Activated naive CD4-positive, alpha-beta T cell treated with anti-CD3 and anti-CD28 coated beads, Interleukin-2, amount 50 U/mL, for 24 hours (primary cell): ENCODE data around the gene IER5L.
A peak's percentile ranks its signal among the peaks of the same experiment; 100 is the strongest.
"Not testable (repeated sequence)": the region's sequence is repeated elsewhere in the genome, so short reads cannot be mapped to it uniquely, and the experiment has no call there.

Experiments used
- H3K27ac Mint-ChIP-seq: one replicate; pipeline ENCODE4 v1.8.0; 2021; ENCODE audit warnings: mild to moderate bottlenecking, mixed read lengths
- H3K27me3 Mint-ChIP-seq: one replicate; pipeline ENCODE4 v1.8.0; 2021; ENCODE audit warnings: mixed read lengths
- H3K36me3 Mint-ChIP-seq: one replicate; pipeline ENCODE4 v1.8.0; 2021; ENCODE audit warnings: mixed read lengths
- H3K4me1 Mint-ChIP-seq: one replicate; pipeline ENCODE4 v1.8.0; 2021; ENCODE audit warnings: mixed read lengths
- H3K4me3 Mint-ChIP-seq: one replicate; pipeline ENCODE4 v1.8.0; 2021; ENCODE audit warnings: mild to moderate bottlenecking, mixed read lengths
- H3K9me3 Mint-ChIP-seq: one replicate; pipeline ENCODE4 v1.8.0; 2021; ENCODE audit warnings: mixed read lengths

Gene IER5L

DNA sequence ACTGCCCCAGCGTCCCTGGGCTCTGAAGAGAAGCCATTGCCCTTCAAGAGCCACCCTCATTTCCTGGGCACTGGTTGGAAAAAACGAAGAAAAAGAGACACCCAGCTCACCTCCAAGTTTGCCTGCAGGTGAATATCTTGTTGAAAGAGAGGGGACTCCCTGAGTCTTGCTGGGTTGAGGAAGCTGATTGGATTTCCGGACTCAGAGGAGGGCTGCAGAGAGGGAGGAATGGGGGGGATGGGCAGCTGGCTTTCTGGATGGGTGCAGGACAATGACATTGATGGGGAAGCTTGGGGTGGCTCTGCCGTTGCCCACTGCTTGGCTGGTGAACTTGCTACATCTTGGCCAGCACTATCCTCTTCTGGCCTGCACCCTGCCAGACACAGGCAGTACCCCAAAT lies 31.0 kb upstream of the IER5L start:
- Mint-ChIP-seq H3K27me3 (no peaks in the 10 kb centered on the region), H3K4me3 (peak overlapping the region; percentile 69), H3K36me3 (no peaks in the 10 kb centered on the region), H3K27ac (peak overlapping the region; percentile 55), H3K9me3 (no peaks in the 10 kb centered on the region), H3K4me1 (peaks cover 31% of the 10 kb centered on the region)

DNA sequence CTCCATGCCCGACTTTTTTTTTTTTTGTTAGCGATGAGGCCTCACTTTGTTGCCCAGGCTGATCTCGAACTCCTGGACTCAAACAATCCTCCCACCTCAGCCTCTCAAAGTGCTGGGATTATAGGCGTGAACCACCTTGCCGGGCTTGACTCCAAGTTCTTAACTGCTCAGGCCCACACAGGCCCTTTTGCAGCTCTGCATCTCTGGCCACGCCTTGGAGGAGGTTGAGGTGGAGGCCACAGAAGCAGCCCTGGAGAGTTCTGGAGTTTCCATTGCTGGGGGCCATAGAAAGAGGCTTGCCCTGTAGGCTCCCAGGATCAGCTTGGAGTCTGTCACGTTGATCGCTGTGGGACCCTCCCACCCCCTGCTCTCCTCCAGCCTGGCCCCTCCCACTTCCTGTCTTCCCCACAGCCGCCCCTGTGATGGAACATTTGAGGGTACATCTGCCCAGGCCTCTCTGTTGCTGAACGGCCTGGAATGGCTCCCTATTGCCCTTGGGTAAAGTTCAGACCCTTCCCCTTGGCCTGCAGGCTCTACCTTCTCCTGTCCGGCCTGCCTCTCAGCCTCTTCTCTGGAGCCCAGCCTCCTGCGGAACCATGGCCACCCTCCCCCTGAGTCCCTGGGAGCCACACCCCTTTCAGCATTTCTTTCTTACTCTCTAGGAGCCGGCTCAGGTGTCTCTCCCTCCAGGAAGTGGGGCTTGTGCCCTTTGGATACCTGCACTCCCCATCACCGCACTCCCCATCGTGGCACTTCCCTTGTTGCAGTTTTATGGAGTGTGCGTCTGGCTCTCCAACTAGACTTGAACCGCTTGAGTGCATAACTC lies 30.4 kb upstream of the IER5L start:
- Mint-ChIP-seq H3K9me3 (no peaks in the 10 kb centered on the region), H3K4me1 (peaks cover 31% of the 10 kb centered on the region)

DNA sequence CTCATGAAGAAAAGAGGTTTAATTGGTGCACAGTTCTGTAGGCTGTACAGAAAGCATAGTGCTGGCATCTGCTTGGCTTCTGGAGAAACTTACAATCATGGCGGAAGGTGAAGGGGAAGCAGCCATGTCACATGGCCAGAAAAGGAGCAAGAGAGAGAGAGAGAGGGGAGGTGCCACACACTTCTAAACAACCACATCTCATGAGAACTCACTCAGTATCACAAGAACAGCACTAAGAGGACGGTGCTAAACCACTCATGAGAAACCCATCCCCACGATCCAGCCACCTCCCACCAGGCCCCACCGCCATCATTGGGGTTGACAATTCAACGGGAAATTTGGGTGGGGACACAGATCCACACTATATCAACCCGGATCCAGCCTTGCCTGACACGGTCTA lies 28.8 kb upstream of the IER5L start:
- no peak overlapping the region for H3K4me3 Mint-ChIP-seq
- peak overlapping the region; percentile 88 for H3K27ac Mint-ChIP-seq
- H3K9me3 Mint-ChIP-seq = no peaks in the 10 kb centered on the region
- H3K27me3 Mint-ChIP-seq = no peaks in the 10 kb centered on the region
- peaks cover 31% of the 10 kb centered on the region for H3K4me1 Mint-ChIP-seq
- H3K36me3 Mint-ChIP-seq = no peaks in the 10 kb centered on the region

More for the DNA sequence above, 30.4 kb upstream of the IER5L start:
- Mint-ChIP-seq H3K36me3 (no peaks in the 10 kb centered on the region), H3K4me3 (peak overlapping the region; percentile 69), H3K27ac (peak overlapping the region; percentile 51), H3K27me3 (no peaks in the 10 kb centered on the region)

DNA sequence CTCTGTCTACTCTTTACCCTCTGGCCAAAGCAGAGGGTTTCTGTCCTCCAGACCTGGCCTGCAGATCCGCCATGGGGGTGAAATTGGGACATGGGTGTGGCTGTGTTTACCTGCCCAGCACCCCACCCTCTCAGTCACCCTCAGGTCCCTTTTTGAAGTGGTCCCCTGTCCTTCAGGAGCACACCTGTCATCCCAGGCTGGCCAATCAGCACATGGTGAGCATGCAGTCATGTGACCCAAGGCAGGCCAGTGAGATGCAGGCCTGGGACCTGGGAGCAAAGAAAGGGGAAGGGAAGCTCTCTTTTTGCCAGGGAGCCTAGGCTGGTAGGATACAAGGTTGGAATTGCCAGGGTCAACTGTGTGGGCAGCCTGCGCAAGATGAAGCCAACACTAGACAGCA lies 28.3 kb upstream of the IER5L start:
- Mint-ChIP-seq H3K9me3 (no peaks in the 10 kb centered on the region), H3K4me3 (no peak overlapping the region), H3K27me3 (no peaks in the 10 kb centered on the region), H3K4me1 (peaks cover 31% of the 10 kb centered on the region), H3K27ac (no peak overlapping the region), H3K36me3 (no peaks in the 10 kb centered on the region)

DNA sequence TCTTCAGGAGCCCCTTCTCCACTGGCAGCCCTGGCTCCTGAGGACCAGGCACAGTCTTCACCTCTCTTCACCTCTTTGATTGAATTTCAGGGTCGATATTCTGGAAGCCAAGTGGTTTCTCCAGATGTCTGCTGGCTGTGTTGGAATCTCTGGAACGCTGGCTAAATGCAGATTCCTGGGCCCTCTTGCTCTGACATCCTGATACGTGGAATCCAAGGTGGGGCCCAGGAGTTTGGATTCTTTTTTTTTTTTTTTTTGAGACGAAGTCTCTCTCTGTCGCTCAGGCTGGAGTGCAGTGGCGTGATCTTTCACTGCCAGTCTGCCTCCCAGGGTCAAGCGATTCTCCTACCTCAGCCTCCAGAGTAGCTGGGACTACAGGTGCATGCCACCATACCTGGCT lies 26.8 kb upstream of the IER5L start:
- Mint-ChIP-seq H3K4me3 (no peak overlapping the region), H3K27ac (no peak overlapping the region), H3K36me3 (no peaks in the 10 kb centered on the region), H3K27me3 (no peaks in the 10 kb centered on the region), H3K4me1 (peaks cover 31% of the 10 kb centered on the region), H3K9me3 (no peaks in the 10 kb centered on the region)

DNA sequence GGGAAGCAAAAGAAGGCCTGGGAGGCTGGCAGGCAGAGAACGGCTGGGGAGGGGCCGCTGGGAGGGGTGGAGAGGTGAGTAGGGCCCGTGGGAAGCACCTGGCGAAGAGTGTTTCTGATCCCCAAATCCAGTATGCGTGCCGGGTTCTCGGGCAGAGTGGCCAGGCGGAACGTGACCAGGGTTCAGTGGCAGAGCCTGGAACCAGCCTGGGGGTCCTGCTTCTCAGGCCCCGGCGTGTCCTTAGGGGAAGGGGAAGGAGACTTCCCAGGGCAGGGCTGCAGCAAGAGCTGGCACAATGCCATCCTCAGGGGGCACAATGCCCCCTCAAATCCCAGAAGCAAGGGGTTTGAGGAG lies 25.5 kb upstream of the IER5L start:
- H3K4me3 Mint-ChIP-seq = no peak overlapping the region
- H3K27ac Mint-ChIP-seq = no peak overlapping the region
- no peaks in the 10 kb centered on the region for H3K9me3 Mint-ChIP-seq
- H3K4me1 Mint-ChIP-seq = peaks cover 22% of the 10 kb centered on the region
- no peaks in the 10 kb centered on the region for H3K27me3 Mint-ChIP-seq
- no peaks in the 10 kb centered on the region for H3K36me3 Mint-ChIP-seq

DNA sequence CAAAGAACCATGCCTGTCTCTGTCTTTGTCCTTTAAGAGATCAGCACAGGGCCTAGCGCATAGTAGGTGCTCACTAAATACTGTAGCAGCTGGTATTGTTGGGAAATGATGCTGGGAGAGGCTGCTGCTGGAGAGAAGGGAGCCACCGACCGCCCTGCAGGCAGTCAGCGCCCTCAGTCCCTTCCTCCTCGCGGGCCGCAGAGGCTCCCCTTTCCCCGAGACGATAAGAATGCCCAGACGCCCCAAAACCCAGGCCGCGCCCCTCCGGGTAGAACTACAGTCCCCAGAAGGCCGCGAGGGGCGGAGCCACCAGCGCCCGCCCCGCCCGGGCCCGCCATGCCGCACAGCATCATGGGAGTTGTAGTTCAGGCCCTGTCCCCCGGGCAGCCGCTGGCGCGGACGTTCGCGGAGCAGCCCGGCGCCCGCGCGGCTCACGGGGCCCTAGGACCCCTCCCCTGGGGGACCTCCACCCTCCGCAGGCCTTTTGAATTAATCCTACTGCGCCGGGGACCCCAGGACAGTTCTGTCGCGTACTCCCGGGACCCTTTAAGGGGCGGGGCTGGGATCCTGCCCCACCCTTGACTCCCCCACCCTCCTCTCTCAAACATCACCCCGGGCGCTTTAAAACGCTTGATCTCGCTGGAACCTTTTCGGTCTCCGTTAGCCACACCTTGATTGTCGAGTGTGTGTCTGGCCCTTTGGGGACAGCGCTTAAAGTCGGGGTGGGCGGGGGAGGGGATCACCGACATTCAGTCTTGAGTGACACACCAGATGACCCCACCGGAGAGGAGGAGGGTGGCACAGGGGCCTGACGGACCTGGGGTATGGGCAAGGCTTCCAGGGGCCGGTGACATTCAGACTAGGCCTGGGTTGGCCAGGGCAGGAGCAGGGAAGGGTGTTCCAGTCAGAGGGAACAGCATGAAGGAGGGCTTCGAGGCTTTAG lies 24.8 kb upstream of the IER5L start:
- H3K4me3 Mint-ChIP-seq = peak overlapping the region; percentile 61
- peaks cover 17% of the 10 kb centered on the region for H3K4me1 Mint-ChIP-seq
- H3K27ac Mint-ChIP-seq = peak overlapping the region; percentile 51
- peaks cover 1% of the 10 kb centered on the region for H3K27me3 Mint-ChIP-seq
- no peaks in the 10 kb centered on the region for H3K9me3 Mint-ChIP-seq
- H3K36me3 Mint-ChIP-seq = no peaks in the 10 kb centered on the region

DNA sequence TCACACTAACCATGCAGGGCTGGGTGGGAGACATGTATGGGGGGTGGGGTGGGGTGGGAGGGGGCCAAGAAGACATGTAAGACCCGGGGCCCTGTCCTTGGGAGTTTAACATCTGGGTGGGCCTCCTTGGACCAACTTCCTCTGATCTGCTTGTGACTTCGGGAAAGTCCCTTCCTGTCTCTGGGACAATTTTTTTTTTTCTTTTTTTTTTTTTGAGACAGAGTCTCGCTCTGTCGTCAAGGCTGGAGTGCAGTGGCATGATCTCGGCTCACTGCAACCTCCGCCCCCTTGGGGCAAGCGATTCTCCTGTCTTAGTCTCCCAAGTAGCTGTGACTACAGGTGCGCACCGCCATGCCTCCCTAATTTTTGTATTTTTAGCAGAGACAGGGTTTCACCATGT lies 23.8 kb upstream of the IER5L start:
- Mint-ChIP-seq H3K27ac (no peak overlapping the region), H3K9me3 (no peaks in the 10 kb centered on the region), H3K4me1 (peaks cover 7% of the 10 kb centered on the region), H3K27me3 (peaks cover 1% of the 10 kb centered on the region), H3K36me3 (no peaks in the 10 kb centered on the region), H3K4me3 (no peak overlapping the region)

DNA sequence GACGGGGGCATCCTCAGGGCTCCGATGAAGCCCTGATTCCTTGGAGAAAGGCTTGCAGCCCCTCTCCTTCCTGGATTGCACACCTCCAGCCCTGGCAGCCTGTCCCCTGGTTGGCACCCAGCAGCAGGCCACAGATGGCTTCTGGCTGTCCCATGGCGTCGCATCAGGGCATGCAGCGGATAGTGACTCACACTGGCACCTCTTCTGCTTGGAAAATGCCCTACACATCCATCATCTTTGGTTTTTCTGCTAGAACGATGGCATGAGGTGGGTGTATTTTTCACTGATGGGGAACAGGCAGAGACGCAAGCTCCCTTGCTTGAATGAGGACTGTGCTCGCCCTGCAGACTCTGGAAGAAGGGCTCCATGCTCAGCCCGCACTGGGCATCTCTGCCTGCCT lies 23.2 kb upstream of the IER5L start:
- Mint-ChIP-seq H3K9me3 (no peaks in the 10 kb centered on the region), H3K4me3 (no peak overlapping the region), H3K27ac (no peak overlapping the region), H3K27me3 (peaks cover 1% of the 10 kb centered on the region), H3K36me3 (no peaks in the 10 kb centered on the region), H3K4me1 (peaks cover 1% of the 10 kb centered on the region)

DNA sequence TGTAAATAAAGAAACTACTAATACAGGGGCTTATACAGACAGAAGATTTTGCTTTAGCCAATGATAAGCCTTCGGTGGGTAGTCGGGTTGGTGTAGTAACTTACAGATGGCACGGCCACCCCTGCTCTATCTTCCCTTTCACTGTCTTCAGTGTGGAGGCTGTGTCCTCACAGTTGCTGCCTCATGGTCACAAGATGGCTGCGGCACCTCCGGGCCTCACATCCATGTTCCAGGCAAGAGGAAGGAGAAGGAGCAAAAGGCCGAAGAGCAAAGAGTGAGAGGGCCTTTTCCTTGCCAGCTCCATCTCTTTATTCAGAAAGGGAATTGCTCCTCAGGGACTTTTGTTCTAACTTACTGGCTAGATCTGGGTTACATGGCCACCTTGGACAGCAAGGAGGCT lies 22.2 kb upstream of the IER5L start:
- H3K36me3 Mint-ChIP-seq = no peaks in the 10 kb centered on the region
- H3K27ac Mint-ChIP-seq = no peak overlapping the region
- peaks cover 1% of the 10 kb centered on the region for H3K27me3 Mint-ChIP-seq

DNA sequence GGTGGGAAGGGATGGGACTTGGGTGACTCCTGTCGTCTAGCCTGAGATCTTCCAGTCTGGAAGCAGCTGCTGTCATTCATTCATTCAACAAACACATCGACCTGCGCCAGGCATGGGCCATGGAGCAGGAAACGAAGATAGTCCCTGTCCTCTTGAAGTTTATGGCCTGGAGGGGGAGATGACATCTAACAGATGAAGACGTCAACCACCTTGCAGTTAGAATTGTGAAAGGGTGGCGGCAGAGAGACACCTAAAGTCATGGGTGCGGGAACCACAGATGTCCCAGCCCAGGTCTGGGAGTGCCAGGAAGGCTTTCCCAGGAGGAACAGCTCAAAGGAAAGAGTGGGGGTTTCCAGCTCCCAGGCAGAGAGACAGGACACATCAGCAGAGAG lies 21.0 kb upstream of the IER5L start:
- no peak overlapping the region for H3K4me3 Mint-ChIP-seq
- H3K27ac Mint-ChIP-seq = no peak overlapping the region
- no peaks in the 10 kb centered on the region for H3K9me3 Mint-ChIP-seq
- H3K4me1 Mint-ChIP-seq = no peaks in the 10 kb centered on the region
- H3K27me3 Mint-ChIP-seq = peaks cover 1% of the 10 kb centered on the region
- no peaks in the 10 kb centered on the region for H3K36me3 Mint-ChIP-seq

More for the DNA sequence above, 22.2 kb upstream of the IER5L start:
- H3K4me1 Mint-ChIP-seq = no peaks in the 10 kb centered on the region
- no peaks in the 10 kb centered on the region for H3K9me3 Mint-ChIP-seq
- H3K4me3 Mint-ChIP-seq = no peak overlapping the region

DNA sequence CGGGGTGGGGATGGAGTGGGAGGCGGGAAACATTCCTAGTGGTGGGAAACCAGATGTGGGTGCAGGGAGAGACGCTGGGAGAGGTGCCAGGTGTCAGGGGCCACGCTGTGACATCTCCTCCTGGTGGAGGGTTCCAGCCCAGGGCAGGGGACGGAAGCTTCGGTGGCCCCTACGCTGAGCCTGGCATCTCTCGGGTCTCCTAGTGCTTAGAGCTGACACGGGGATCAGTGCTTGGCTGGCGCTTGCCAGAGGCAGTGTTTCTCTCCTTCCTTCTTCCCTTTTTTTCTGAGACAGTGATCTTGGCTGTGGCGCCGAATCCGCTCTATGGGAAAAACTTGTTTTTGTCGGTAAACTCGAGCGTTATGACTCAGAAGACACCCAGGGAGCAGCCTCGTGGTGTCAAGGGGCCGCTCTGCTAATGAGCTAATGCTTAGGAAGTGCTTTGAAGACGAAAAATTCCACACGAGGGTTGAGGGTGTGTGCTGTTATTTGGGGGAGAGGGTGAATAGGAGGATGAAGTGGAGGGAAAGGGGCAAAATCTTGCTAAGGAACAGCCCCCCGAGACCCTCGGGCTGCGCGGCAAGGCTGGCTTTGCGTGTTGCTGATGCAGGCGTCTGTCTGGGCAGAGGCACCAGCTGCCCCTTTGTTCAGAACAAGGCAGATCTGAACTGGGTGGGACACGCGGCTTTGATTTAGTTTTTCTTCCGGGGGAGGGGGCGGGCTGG lies 20.4 kb upstream of the IER5L start:
- Mint-ChIP-seq H3K4me1 (no peaks in the 10 kb centered on the region), H3K4me3 (no peak overlapping the region), H3K27me3 (peaks cover 1% of the 10 kb centered on the region), H3K27ac (no peak overlapping the region), H3K36me3 (no peaks in the 10 kb centered on the region), H3K9me3 (no peaks in the 10 kb centered on the region)

DNA sequence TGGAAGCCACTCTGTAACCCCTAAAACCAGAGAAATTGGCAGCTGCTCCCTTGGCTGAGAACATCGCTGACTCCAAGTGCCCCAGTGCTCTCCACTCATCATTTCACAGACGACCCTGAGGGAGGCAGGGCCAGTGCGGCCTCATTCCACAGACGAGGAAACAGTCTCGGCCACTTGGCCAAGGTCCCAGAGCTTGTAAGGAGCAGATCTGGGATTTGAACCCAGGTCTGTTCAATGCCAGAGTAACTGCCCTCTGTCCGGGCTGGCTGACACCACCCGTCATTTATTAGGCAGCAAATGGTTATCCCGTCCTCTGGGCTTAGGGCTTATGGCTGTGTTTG lies 19.9 kb upstream of the IER5L start:
- no peaks in the 10 kb centered on the region for H3K36me3 Mint-ChIP-seq
- H3K4me1 Mint-ChIP-seq = no peaks in the 10 kb centered on the region
- H3K27me3 Mint-ChIP-seq = peaks cover 1% of the 10 kb centered on the region
- H3K9me3 Mint-ChIP-seq = no peaks in the 10 kb centered on the region
- H3K4me3 Mint-ChIP-seq = no peak overlapping the region
- H3K27ac Mint-ChIP-seq = no peak overlapping the region

DNA sequence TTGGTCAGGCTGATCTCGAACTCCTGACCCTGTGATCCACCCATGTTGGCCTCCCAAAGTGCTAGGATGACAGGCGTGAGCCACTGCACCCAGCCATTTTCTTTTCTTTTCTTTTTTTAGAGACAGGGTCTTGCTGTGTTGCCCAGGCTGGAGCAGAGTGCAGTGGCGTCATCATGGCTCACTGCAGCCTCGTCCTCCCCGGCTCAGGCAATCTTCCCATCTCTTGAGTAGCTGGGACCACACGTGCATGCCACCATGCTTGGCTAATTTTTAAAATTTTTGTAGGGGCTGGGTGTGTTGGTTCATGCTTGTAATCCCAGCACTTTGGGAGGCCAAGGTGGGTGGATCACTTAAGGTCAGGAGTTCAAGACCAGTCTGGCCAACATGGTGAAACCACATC lies 19.0 kb upstream of the IER5L start:
- not testable (repeated sequence) for H3K27ac Mint-ChIP-seq, H3K9me3 Mint-ChIP-seq, H3K4me1 Mint-ChIP-seq, H3K4me3 Mint-ChIP-seq, H3K27me3 Mint-ChIP-seq, H3K36me3 Mint-ChIP-seq

DNA sequence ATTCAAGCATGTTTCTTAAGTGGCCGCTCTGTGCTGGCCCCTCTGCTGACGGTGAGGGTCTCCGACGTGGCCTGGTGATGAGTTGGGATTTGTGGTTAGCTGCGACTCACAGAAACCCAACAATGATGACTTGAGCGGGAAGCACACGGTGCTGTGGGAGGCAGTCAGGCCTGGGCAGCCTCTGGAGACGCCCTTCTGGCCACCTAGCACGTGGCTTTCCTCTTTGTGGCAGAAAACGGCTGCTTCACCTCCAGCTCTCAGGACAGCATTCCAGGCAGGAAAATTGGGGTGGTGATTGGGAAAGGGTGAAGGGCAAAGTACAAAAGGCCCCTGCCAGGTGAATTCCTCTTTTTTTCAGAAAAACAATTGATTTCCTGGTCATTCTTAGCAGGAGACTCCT lies 17.5 kb upstream of the IER5L start:
- Mint-ChIP-seq H3K4me3 (no peak overlapping the region), H3K36me3 (no peaks in the 10 kb centered on the region), H3K27me3 (peaks cover 1% of the 10 kb centered on the region), H3K4me1 (no peaks in the 10 kb centered on the region), H3K27ac (no peak overlapping the region), H3K9me3 (no peaks in the 10 kb centered on the region)

DNA sequence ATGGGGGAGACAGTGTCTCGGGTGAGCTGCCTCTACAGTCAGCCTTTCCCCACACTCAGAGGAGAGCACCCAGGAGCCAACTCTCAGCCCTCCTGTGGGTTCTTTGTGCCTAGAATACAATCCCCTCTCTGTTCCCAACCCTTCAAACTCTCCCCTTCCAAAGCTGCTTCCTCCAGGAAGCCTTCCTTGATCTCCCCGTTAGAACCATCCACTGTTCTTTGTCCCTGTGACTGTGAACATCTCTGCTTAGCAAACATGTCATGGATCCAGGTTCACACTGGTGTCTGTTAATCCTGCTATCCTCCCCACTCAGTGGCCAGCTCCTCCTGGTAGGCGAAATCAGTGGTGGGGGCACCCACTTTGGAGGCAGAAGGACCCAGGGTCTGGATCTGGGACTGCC lies 16.2 kb upstream of the IER5L start:
- Mint-ChIP-seq H3K4me1 (no peaks in the 10 kb centered on the region), H3K36me3 (no peaks in the 10 kb centered on the region), H3K4me3 (no peak overlapping the region), H3K27ac (no peak overlapping the region), H3K9me3 (no peaks in the 10 kb centered on the region), H3K27me3 (peaks cover 1% of the 10 kb centered on the region)
